HepG2 (cell line): ENCODE measurements around the gene PLEKHN1. TPM values are rescaled to one million over a fixed set of nuclear protein-coding genes. Genes with fewer than 3 reads are reported as not detected.

Experiments
- ATAC-seq: fragments of 200-7000 bp; cut with Tn5 transposase; 3 replicates; pipeline ENCODE4 v1.9.1; 2020; ENCODE audit warnings: mild to moderate bottlenecking, moderate library complexity
- BruUV-seq: library from RNA; stranded (reverse); fragments of 400-500 nt; replicated peaks from 2 replicates; lab custom pipeline; 2021; lab: Mats Ljungman, UMichigan
- CTCF ChIA-PET: fragments of 300-600 bp; formaldehyde crosslinking; extraction: SDS; loops from one replicate; lab custom pipeline; 2021; ENCODE audit warnings: low total read pairs, inconsistent platforms, low intra/inter-chr PET ratio; lab: Yijun Ruan, JAX
- POLR2A ChIA-PET: fragments of 350-600 bp; sonication (Branson Sonifier 250); formaldehyde crosslinking; loops from one replicate; lab custom pipeline; 2020; ENCODE audit warnings: antibody characterized with exemption, inconsistent platforms; lab: Yijun Ruan, JAX
- DNase-seq: peaks from one replicate; pipeline ENCODE4 v3.0.0-alpha.2; 2015; ENCODE audit warnings: low spot score
- FAIRE-seq: peaks from 3 replicates; lab custom pipeline; 2011; peaks lifted over from hg19 to GRCh38; lab: Jason Lieb, UNC
- H2AFZ ChIP-seq: one replicate; pipeline ENCODE4 v1.6.1; 2011; ENCODE audit warnings: low read length, inconsistent platforms
- H3K27ac ChIP-seq: fragments of 300-600 bp; 3 replicates; pipeline ENCODE4 v1.8.0; 2011; ENCODE audit warnings: mixed run types, mild to moderate bottlenecking, mixed read lengths, low read length, inconsistent platforms; ENCODE audit not compliant: insufficient read depth; ENCODE audit errors: extremely low read length
- H3K27me3 ChIP-seq, 2 experiments: fragments of 200-600 bp in 1 of 2; 2 replicates in 1 of 2; 3 replicates in 1 of 2; pipeline versions ENCODE4 v1.6.0 to v1.8.0; 2011; ENCODE audit warnings: low read length in 2 of 2, mild to moderate bottlenecking in 2 of 2, moderate library complexity in 2 of 2, inconsistent platforms in 1 of 2; ENCODE audit not compliant: insufficient read depth in 2 of 2, control insufficient read depth in 1 of 2
- H3K36me3 ChIP-seq, 2 experiments: fragments of 200-600 bp in 1 of 2; replicated peaks in 1 of 2; 2 replicates in 1 of 2; 3 replicates in 1 of 2; pipeline versions ENCODE4 v1.5.1 to v1.8.0; 2011; ENCODE audit warnings: low read length in 2 of 2, inconsistent platforms in 1 of 2; ENCODE audit not compliant: insufficient read depth in 2 of 2, control insufficient read depth in 1 of 2
- H3K4me1 ChIP-seq: 2 replicates; pipeline ENCODE4 v1.5.1; 2012; ENCODE audit warnings: low read length, inconsistent platforms; ENCODE audit not compliant: insufficient read depth
- H3K4me2 ChIP-seq: 2 replicates; pipeline ENCODE4 v1.6.0; 2011; ENCODE audit warnings: low read depth, low read length, inconsistent platforms
- H3K4me3 ChIP-seq, 3 experiments: fragments of 200-600 bp in 1 of 3; sonication (generic), shearing (Covaris generic) in 1 of 3; replicated peaks in 1 of 3; 2 replicates each; pipeline ENCODE4 v1.5.1; 2011 to 2016; ENCODE audit warnings: low read length in 3 of 3, inconsistent platforms in 2 of 3, low read depth in 2 of 3, mild to moderate bottlenecking in 2 of 3, control low read depth in 1 of 3, mixed read lengths in 1 of 3; ENCODE audit not compliant: insufficient read depth in 1 of 3
- H3K79me2 ChIP-seq: one replicate; pipeline ENCODE4 v1.6.1; 2011; ENCODE audit warnings: low read length, inconsistent platforms; ENCODE audit not compliant: insufficient read depth
- H3K9ac ChIP-seq: 2 replicates; pipeline ENCODE4 v1.6.0; 2011; ENCODE audit warnings: mild to moderate bottlenecking, low read depth, low read length, inconsistent platforms; ENCODE audit not compliant: insufficient read depth
- H3K9me3 ChIP-seq: 2 replicates; pipeline ENCODE4 v1.5.1; 2012; ENCODE audit warnings: mild to moderate bottlenecking, low read length
- H4K20me1 ChIP-seq: 2 replicates; pipeline ENCODE4 v1.6.0; 2011; ENCODE audit warnings: inconsistent platforms, mild to moderate bottlenecking, low read length, moderate library complexity; ENCODE audit not compliant: insufficient read depth
- ARHGAP35 ChIP-seq: sonication (generic); formaldehyde crosslinking; IDR thresholded peaks from 2 replicates; pipeline ENCODE4 v1.9.0; 2022; ENCODE audit warnings: mild to moderate bottlenecking, inconsistent platforms, moderate library complexity, missing genetic modification reagents, borderline replicate concordance
- ARID4A ChIP-seq: sonication (generic); formaldehyde crosslinking; IDR thresholded peaks from 2 replicates; pipeline ENCODE4 v1.5.0; 2020; ENCODE audit warnings: mild to moderate bottlenecking, missing genetic modification reagents, borderline replicate concordance
- BCL6 ChIP-seq: IDR thresholded peaks from 2 replicates; pipeline ENCODE4 v1.6.1; 2016; ENCODE audit warnings: missing genetic modification reagents, missing compliant biosample characterization
- CERS6 ChIP-seq: sonication (generic); formaldehyde crosslinking; IDR thresholded peaks from 2 replicates; pipeline ENCODE4 v1.5.0; 2020; ENCODE audit warnings: missing genetic modification reagents
- KLF15 ChIP-seq: sonication (generic); formaldehyde crosslinking; IDR thresholded peaks from 2 replicates; pipeline ENCODE4 v1.8.1; 2023; ENCODE audit warnings: borderline replicate concordance, mild to moderate bottlenecking, inconsistent platforms, missing genetic modification reagents, mixed read lengths
- MIXL1 ChIP-seq: IDR thresholded peaks from 2 replicates; pipeline ENCODE4 v1.6.1; 2016
- NFATC3 ChIP-seq: sonication (generic); formaldehyde crosslinking; IDR thresholded peaks from 2 replicates; pipeline ENCODE4 v1.5.1; 2020; ENCODE audit warnings: mild to moderate bottlenecking, missing genetic modification reagents
- POLR2AphosphoS2 ChIP-seq: IDR thresholded peaks from 2 replicates; pipeline ENCODE4 v1.6.1; 2011; ENCODE audit warnings: low read depth, low read length, improper control_type of control experiment
- SRF ChIP-seq: IDR thresholded peaks from 2 replicates; pipeline ENCODE4 v1.6.1; 2011; ENCODE audit warnings: mild to moderate bottlenecking, low read depth, low read length, moderate library complexity
- TBX2 ChIP-seq: sonication (generic); formaldehyde crosslinking; IDR thresholded peaks from 2 replicates; pipeline ENCODE4 v1.5.0; 2020; ENCODE audit warnings: missing genetic modification reagents, mild to moderate bottlenecking, borderline replicate concordance
- WIZ ChIP-seq: sonication (generic); formaldehyde crosslinking; IDR thresholded peaks from 2 replicates; pipeline ENCODE4 v1.5.1; 2020; ENCODE audit warnings: mild to moderate bottlenecking, missing genetic modification reagents
- ZNF343 ChIP-seq: sonication (generic); formaldehyde crosslinking; IDR thresholded peaks from 2 replicates; pipeline ENCODE4 v1.4.0; 2020; ENCODE audit warnings: mild to moderate bottlenecking, missing genetic modification reagents
- ZNF556 ChIP-seq: sonication (generic); formaldehyde crosslinking; IDR thresholded peaks from 2 replicates; pipeline ENCODE4 v1.4.0; 2020; ENCODE audit warnings: mild to moderate bottlenecking, missing genetic modification reagents, borderline replicate concordance
- ZNF563 ChIP-seq: sonication (generic); formaldehyde crosslinking; IDR thresholded peaks from 2 replicates; pipeline ENCODE4 v1.8.0; 2022; ENCODE audit warnings: mild to moderate bottlenecking, moderate library complexity, missing genetic modification reagents
- ZNF7 ChIP-seq: IDR thresholded peaks from 2 replicates; pipeline ENCODE4 v1.6.1; 2016; ENCODE audit warnings: missing biosample characterization, missing genetic modification reagents
- ZNF879 ChIP-seq: sonication (generic); formaldehyde crosslinking; IDR thresholded peaks from 2 replicates; pipeline ENCODE4 v1.8.1; 2023; ENCODE audit warnings: missing genetic modification reagents
- ZNF883 ChIP-seq: sonication (generic); formaldehyde crosslinking; IDR thresholded peaks from 2 replicates; pipeline ENCODE4 v1.5.1; 2020; ENCODE audit warnings: mild to moderate bottlenecking, missing genetic modification reagents; ENCODE audit errors: not compliant biosample characterization
- WGBS: methylation state at CpG from one replicate; pipeline ENCODE4 v1.1.6; 2017; ENCODE audit warnings: low lambda C conversion rate; 5-methylcytosine and 5-hydroxymethylcytosine counted together
- in situ Hi-C: cut with HindIII; loops from 2 replicates; pipeline ENCODE4 v1.10.0; 2017; ENCODE audit warnings: low pct_unique_long_range_greater_than_20kb; ENCODE audit not compliant: extremely low pct_ligation_motif_present
- intact Hi-C: fragments of 100-400 bp; cut with micrococcal nuclease; formaldehyde crosslinking; loops from one replicate; pipeline ENCODE4 v1.10.0; 2022; ENCODE audit not compliant: unreplicated experiment
- polyA plus RNA-seq, 8 experiments: library from polyadenylated mRNA; depleted of rRNA in 3 of 8; stranded (reverse) in 7 of 8; unstranded in 1 of 8; fragments of >200 nt; fragmentation: Illumina TruSeq in 4 of 8; extraction: Trizol in 4 of 8; gene quantifications; 2 replicates each; pipeline versions ENCODE4 v1.2.1 to v1.2.3, GENCODE V29; 2011 to 2016; ENCODE audit warnings: low read depth in 4 of 8, missing spikeins in 1 of 8, mixed read lengths in 1 of 8; ENCODE audit not compliant: insufficient read depth in 1 of 8
- total RNA-seq, 5 experiments: library from RNA; depleted of rRNA; stranded (reverse); fragments of >200 nt; fragmentation: Illumina TruSeq; extraction: Trizol; gene quantifications; 2 replicates each; pipeline ENCODE4 v1.2.3, GENCODE V29; 2016; ENCODE audit warnings: low read depth in 1 of 5

PLEKHN1 gene
- total and polyA plus RNA-seq, 2 of the 13 experiments (the other 11 are each of a cell fraction or from before 2014, with no cell fraction given) = 0.42 to 0.58 TPM

DNA sequence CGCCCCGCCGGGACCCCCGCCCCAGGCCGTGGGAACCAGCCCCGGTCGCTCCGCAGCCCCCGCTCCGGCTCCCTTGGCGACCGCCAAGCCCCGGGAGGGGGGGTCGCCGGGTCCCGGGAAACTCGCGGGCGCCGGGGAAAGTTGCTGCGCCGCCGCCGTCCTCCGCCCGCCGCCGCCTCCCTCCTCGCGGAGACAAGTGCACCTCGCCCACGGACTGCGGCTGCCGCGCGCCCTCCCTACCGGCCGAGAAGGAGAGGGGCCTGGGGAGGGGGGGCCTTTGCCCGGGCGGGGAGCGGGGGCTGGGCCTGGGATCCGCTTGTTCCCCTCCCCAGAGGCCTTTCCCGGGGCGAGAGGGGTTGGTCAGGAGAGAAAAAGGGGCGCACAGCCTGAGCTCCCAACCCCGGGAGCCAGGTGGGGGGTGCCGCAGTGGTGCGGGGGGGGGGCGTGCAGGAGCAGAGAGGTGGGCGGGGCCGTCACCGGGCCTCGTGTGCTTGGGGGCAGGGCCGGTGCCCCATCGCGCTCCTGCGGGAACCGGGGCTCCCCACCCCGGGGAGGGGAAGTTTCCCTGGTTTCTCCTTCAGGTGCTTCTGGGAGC lies 54.2 kb downstream of the PLEKHN1 start (continued):
- TF ChIP-seq ZNF556 = peak; percentile 5; the same call in 1 of the 2 replicates
- peak; percentile 2; the same call in 1 of the 2 replicates for TF ChIP-seq ARID4A (CRISPR knock-in tag)

GRCh38 chr1:1021010-1021919 lies 55.0 kb downstream of the PLEKHN1 start:
- Histone ChIP-seq H3K9me3 (no peaks in the 10 kb centered on the region), H3K79me2 (peaks cover 23% of the 10 kb centered on the region), H4K20me1 (peaks cover 31% of the 10 kb centered on the region; the same call in 1 of the 2 replicates), H3K4me1 (peaks cover 73% of the 10 kb centered on the region), H3K36me3 (peaks cover 4 to 10% of the 10 kb centered on the region in 2 experiments; a peak in 3 of 5 replicates), H2AFZ (no peak overlapping the region), H3K27me3 (no peaks in the 10 kb centered on the region), H3K9ac (peak overlapping the region; percentile 78; the same call in 1 of the 2 replicates), H3K4me2 (peak overlapping the region; percentile 90), H3K27ac (no peak overlapping the region), H3K4me3 (peak overlapping the region; percentile 66 to 83 (median 79))
- no peak for FAIRE-seq
- no TSS peak for BruUV-seq
- POLR2A ChIA-PET = interaction anchor here (1.2 to 1.8 kb wide), 3 partner anchors 15 to 43 kb away, joined by 4 to 6 read pairs (median 4); no protein-coding TSS in a partner anchor
- 38% methylated on average over 17 of the region's 33 CpGs for WGBS
- CTCF ChIA-PET = no interaction called here
- intact Hi-C loops = no loop called here
- in situ Hi-C loops = loop anchor here (5.0 kb wide), 1 partner anchor 36 kb away; no protein-coding TSS in a partner anchor
- no peak for DNase-seq
- ATAC-seq = no peak
- no peak for TF ChIP-seq ZNF883
- TF ChIP-seq BCL6 (CRISPR knock-in tag) = no peak
- TF ChIP-seq MIXL1 (CRISPR knock-in tag) = no peak
- TF ChIP-seq ZNF879 (CRISPR knock-in tag) = no peak
- TF ChIP-seq POLR2AphosphoS2 = no peak
- TF ChIP-seq ARHGAP35 (CRISPR knock-in tag) = no peak
- TF ChIP-seq ZNF7 (CRISPR knock-in tag) = no peak
- TF ChIP-seq CERS6 (CRISPR knock-in tag) = no peak
- no peak for TF ChIP-seq WIZ (CRISPR knock-in tag)
- no peak for TF ChIP-seq ZNF563
- no peak for TF ChIP-seq NFATC3 (CRISPR knock-in tag)
- TF ChIP-seq SRF = no peak
- no peak for TF ChIP-seq KLF15
- TF ChIP-seq TBX2 = 0 out of 2 replicates have a peak, but pooled peaks have one; percentile 16
- no peak for TF ChIP-seq ZNF343
